Heart left ventricle (tissue), 16 donors: ENCODE data around the gene ANKRD33. TPM values are rescaled to one million over a fixed set of nuclear protein-coding genes. Genes with fewer than 3 reads are reported as not detected.

Experiments used
- ATAC-seq, 4 donors: fragments of 200-7000 bp; cut with Tn5 transposase; one replicate each; pipeline ENCODE4 v1.9.1; 2020 to 2022; ENCODE audit warnings: moderate library complexity in 4 of 4, mild to moderate bottlenecking in 3 of 4, moderate number of reproducible peaks in 1 of 4
- DNase-seq, 5 donors: peaks; one replicate each; pipeline ENCODE4 v3.0.0-alpha.2; 2020
- H3K27ac ChIP-seq, 12 donors: fragments of 200-600 bp; sonication (generic) in 4 of 12; one replicate each; pipeline versions ENCODE4 v1.5.0 to v1.8.0; 2016 to 2022; ENCODE audit warnings: mild to moderate bottlenecking in 2 of 12
- H3K27me3 ChIP-seq, 9 donors: fragments of 200-600 bp; sonication (generic) in 2 of 9; one replicate each; pipeline versions ENCODE4 v1.5.1 to v1.8.0; 2016 to 2022; ENCODE audit warnings: mild to moderate bottlenecking in 3 of 9
- H3K36me3 ChIP-seq, 9 donors: fragments of 200-600 bp; sonication (generic) in 2 of 9; one replicate each; pipeline versions ENCODE4 v1.5.0 to v1.8.0; 2018 to 2022; ENCODE audit warnings: mild to moderate bottlenecking in 2 of 9
- H3K4me1 ChIP-seq, 12 donors: fragments of 200-600 bp; sonication (generic) in 4 of 12; one replicate each; pipeline versions ENCODE4 v1.5.0 to v1.8.0; 2016 to 2022; ENCODE audit warnings: mild to moderate bottlenecking in 3 of 12
- H3K4me3 ChIP-seq, 12 donors: fragments of 200-600 bp; sonication (generic) in 4 of 12; one replicate each; pipeline versions ENCODE4 v1.5.0 to v1.8.0; 2017 to 2022; ENCODE audit warnings: mild to moderate bottlenecking in 9 of 12, moderate library complexity in 4 of 12
- H3K9me3 ChIP-seq, 12 donors: fragments of 200-600 bp; sonication (generic) in 4 of 12; one replicate each; pipeline versions ENCODE4 v1.5.0 to v1.8.0; 2016 to 2022; ENCODE audit warnings: mild to moderate bottlenecking in 1 of 12
- CTCF ChIP-seq, 12 donors: fragments of 200-600 bp; sonication (generic) in 4 of 12; IDR thresholded peaks; one replicate each; pipeline versions ENCODE4 v1.5.0 to v1.8.0; 2018 to 2022; ENCODE audit warnings: antibody characterized with exemption in 12 of 12, mild to moderate bottlenecking in 5 of 12
- POLR2A ChIP-seq, 2 donors: fragments of 450-650 bp; IDR thresholded peaks; one replicate each; pipeline ENCODE4 v1.6.1; 2017; ENCODE audit warnings: antibody characterized with exemption in 2 of 2, mild to moderate bottlenecking in 2 of 2, moderate library complexity in 2 of 2
- WGBS, 4 donors: extraction: QIAGEN DNeasy Blood & Tissue Kit in 2 of 4; methylation state at CpG; one replicate each; pipeline versions ENCODE4 v1.1.5 to v1.1.7; 2013 to 2018; 5-methylcytosine and 5-hydroxymethylcytosine counted together
- intact Hi-C, 10 donors: fragments of 100-400 bp; cut with DNase I; formaldehyde crosslinking; loops; one replicate each; pipeline versions ENCODE4 v1.11.1 to v1.14.2; 2022
- long read RNA-seq, 3 donors: library from polyadenylated mRNA; unstranded; transcript quantifications; one replicate each; pipeline ENCODE4 v2.0.0, GENCODE V29; 2020 to 2021
- polyA plus RNA-seq, 2 donors: library from polyadenylated mRNA; stranded (reverse); fragments of 200-250 nt; gene quantifications; one replicate each; pipeline ENCODE4 v1.2.3, GENCODE V29; 2013
- total RNA-seq, 9 donors: library from RNA; depleted of rRNA in 2 of 9; stranded (reverse); fragments of >200 nt in 2 of 9; fragmentation: NEBNext Ultra II Directional in 3 of 9; extraction: Animal tissue kit (Norgen Biotek cat#: 25700) in 3 of 9; gene quantifications; one replicate each; pipeline versions ENCODE4 v1.1.0 to v1.2.4, GENCODE V29; 2016 to 2023
- donor health status: ischemic (EF 13 %, LVEDD 7.1; RV severe dilation, severe dysfunction).
- donor health status: healthy with polysubstance abuse.
- donor health status: DM: no; HTN: yes; CAD: no.
- donor health status: DM: no; HTN: no; CAD: no.
- donor health status: ischemic (EF 25% LVEDD 6.9; RV normal size, moderate dysfunction).
- donor health status: ischemic (EF 25% LVEDD 5.7; RV mildly dilated, moderate dysfunction).
- donor health status: healthy.
- donor health status: DM: yes; HTN: yes; CAD: no.
- donor health status: ischemic (EF 35%, LVEDD 5.7; RV mildly dilated, moderate dysfunction).
- donor health status: nonischemic (EF 11% LVEDD 7.7; RV severe dilation, severe dysfunction).
- donor health status: DM: yes; HTN: yes; CAD: no.
- donor health status: PGD.
- donor health status: ischemic (EF 29% LVEDD 5.4; RV normal size, mild dysfunction).
- donor health status: nonischemic (EF 23%, LVEDD 6.1; RV moderate dilation, normal function).

The ANKRD33 gene
- total RNA-seq = not detected
- polyA plus RNA-seq = not detected
- long read RNA-seq, donor 1 = 0 reads
- long read RNA-seq, donor 2 = 0 reads
- long read RNA-seq, donor 3 = 0 reads

GRCh38 chr12:51887476-51888315 is at the start of gene ANKRD33:
Gene ANKRD33, plus strand, starts transcription at chr12:51888103. Its CDS starts 84 bp downstream, at chr12:51888187.
- no peak for TF ChIP-seq CTCF (IDR thresholded peaks at IDR 0.05)
- TF ChIP-seq POLR2A (IDR thresholded peaks at IDR 0.05) = no peak
- intact Hi-C loops = no loop called here
- ATAC-seq (no peak), DNase-seq (peak in 3 of 5 donors; percentile 13 to 70 (median 38))
- Histone ChIP-seq H3K9me3 (no peaks in the 10 kb centered on the region), H3K27ac (peak within 1 kb of the TSS in 2 of 12 donors; percentile 72 to 77), H3K4me1 (peaks cover 3 to 25% (median 12%) of the 10 kb centered on the region in 12 donors), H3K27me3 (no peaks in the 10 kb centered on the region), H3K36me3 (no peaks in the 10 kb centered on the region), H3K4me3 (no peak within 1 kb of the TSS)
- WGBS, 4 donors = 51 to 73% (median 62%) methylated on average over 24 to 41 of the region's 41 CpGs

GRCh38 chr12:51838762-51839161 is 49.1 kb upstream of the ANKRD33 start:
- Histone ChIP-seq H3K27ac (no peak overlapping the region), H3K27me3 (peaks cover 0 to 10% (median 0%) of the 10 kb centered on the region in 9 donors), H3K4me1 (peaks cover 0 to 26% (median 13%) of the 10 kb centered on the region in 12 donors), H3K4me3 (no peak overlapping the region), H3K9me3 (no peaks in the 10 kb centered on the region), H3K36me3 (no peaks in the 10 kb centered on the region)
- ATAC-seq = peak in 1 of 4 donors; percentile 63
- intact Hi-C loops = no loop called here
- TF ChIP-seq CTCF (IDR thresholded peaks at IDR 0.05) (no peak), POLR2A (IDR thresholded peaks at IDR 0.05) (no peak)
- DNase-seq = peak in 1 of 5 donors; percentile 45
- WGBS, 4 donors = 27 to 41% (median 36%) methylated on average over 2 to 4 of the region's 4 CpGs

- peak; percentile 21 to 73 (median 63) for ATAC-seq
- H3K9me3 ChIP-seq = no peaks in the 10 kb centered on the region
- TF ChIP-seq CTCF (IDR thresholded peaks at IDR 0.05) (no peak), POLR2A (IDR thresholded peaks at IDR 0.05) (no peak)
- H3K27me3 ChIP-seq = peaks cover 0 to 14% (median 0%) of the 10 kb centered on the region in 9 donors
- no peak overlapping the region for H3K27ac ChIP-seq
- intact Hi-C loops = no loop called here
- H3K4me3 ChIP-seq = no peak overlapping the region
- WGBS, 4 donors = 58 to 63% (median 61%) methylated on average over 5 of the region's 5 CpGs
- no peaks in the 10 kb centered on the region for H3K36me3 ChIP-seq
- DNase-seq = no peak
- H3K4me1 ChIP-seq = peaks cover 0 to 24% (median 13%) of the 10 kb centered on the region in 12 donors
Observed at GRCh38 chr12:51839310-51839947, 48.5 kb upstream of the ANKRD33 start.

GRCh38 chr12:51840966-51841365 is 46.9 kb upstream of the ANKRD33 start:
- DNase-seq = no peak
- ATAC-seq = no peak
- WGBS, 4 donors = 95 to 100% (median 98%) methylated on average over 3 to 6 of the region's 6 CpGs

More at GRCh38 chr12:51840966-51841365, 46.9 kb upstream of the ANKRD33 start:
- Histone ChIP-seq H3K4me3 (no peak overlapping the region), H3K9me3 (no peaks in the 10 kb centered on the region), H3K4me1 (peaks cover 0 to 21% (median 13%) of the 10 kb centered on the region in 12 donors), H3K27ac (no peak overlapping the region), H3K36me3 (no peaks in the 10 kb centered on the region), H3K27me3 (peaks cover 0 to 29% (median 8%) of the 10 kb centered on the region in 9 donors)
- no peak for TF ChIP-seq POLR2A (IDR thresholded peaks at IDR 0.05)
- TF ChIP-seq CTCF (IDR thresholded peaks at IDR 0.05) = no peak
- intact Hi-C loops = no loop called here
